HCT116 (cell line): ENCODE data around the gene PI4KA. TPM values are rescaled to one million over a fixed set of nuclear protein-coding genes. Genes with fewer than 3 reads are reported as not detected.

ENCODE experiments used
- ATAC-seq: fragments of 200-7000 bp; cut with Tn5 transposase; 2 replicates; pipeline ENCODE4 v1.9.1; 2020; ENCODE audit warnings: mild to moderate bottlenecking, moderate library complexity
- BruUV-seq: library from RNA; stranded (reverse); fragments of 400-500 nt; replicated peaks from 2 replicates; lab custom pipeline; 2021; lab: Mats Ljungman, UMichigan
- CTCF ChIA-PET: fragments of 300-600 bp; sonication (Branson Sonifier 250); formaldehyde crosslinking; loops from one replicate; lab custom pipeline; 2021; ENCODE audit warnings: antibody characterized with exemption; lab: Charles Lee
- POLR2A ChIA-PET: fragments of 300-600, 350-600 bp; sonication (Branson Sonifier 250); formaldehyde crosslinking; loops from one replicate; lab custom pipeline; 2021; ENCODE audit warnings: antibody characterized with exemption; lab: Charles Lee
- RAD21 ChIA-PET, 2 experiments: fragments of 300-600 bp; sonication (Branson Sonifier 250); formaldehyde crosslinking; loops; one replicate each; lab custom pipeline; 2023; ENCODE audit warnings: low total read pairs in 2 of 2; ENCODE audit not compliant: uncharacterized antibody in 2 of 2, unreplicated experiment in 2 of 2, low non-redundant PET in 1 of 2; lab: Charles Lee
- DNase-seq: peaks from one replicate; pipeline ENCODE4 v3.0.0-alpha.2; 2010; ENCODE audit warnings: low read depth, low spot score
- H2AFZ ChIP-seq: fragments of 200-600 bp; shearing (Covaris generic), sonication (generic); 2 replicates; pipeline ENCODE4 v1.6.1; 2017; ENCODE audit warnings: low read depth, mixed run types, mixed read lengths, antibody characterized with exemption, low read length; ENCODE audit not compliant: poor library complexity, severe bottlenecking
- H3K27ac ChIP-seq: 2 replicates; pipeline ENCODE4 v1.5.1; 2012; ENCODE audit warnings: low read depth, low read length
- H3K27me3 ChIP-seq: fragments of 200-600 bp; sonication (generic); 2 replicates; pipeline ENCODE4 v1.6.1; 2016; ENCODE audit warnings: mixed run types, low read length, mixed read lengths; ENCODE audit not compliant: insufficient read depth
- H3K36me3 ChIP-seq, 2 experiments: fragments of 200-500 bp in 1 of 2; fragments of 200-600 bp in 1 of 2; sonication (Bioruptor generic) in 1 of 2; sonication (generic) in 1 of 2; 2 replicates each; pipeline versions ENCODE4 v1.5.1 to v1.6.1; 2014 to 2016; ENCODE audit warnings: low read length in 2 of 2, inconsistent platforms in 1 of 2, mixed read lengths in 1 of 2, mixed run types in 1 of 2; ENCODE audit not compliant: insufficient read depth in 2 of 2, control insufficient read depth in 1 of 2
- H3K4me1 ChIP-seq, 2 experiments: fragments of 200-600 bp in 1 of 2; sonication (generic) in 1 of 2; 2 replicates each; pipeline versions ENCODE4 v1.5.1 to v1.6.1; 2012 to 2017; ENCODE audit warnings: low read length in 2 of 2, inconsistent platforms in 1 of 2, mild to moderate bottlenecking in 1 of 2, mixed read lengths in 1 of 2, mixed run types in 1 of 2, moderate library complexity in 1 of 2; ENCODE audit not compliant: insufficient read depth in 2 of 2, control insufficient read depth in 1 of 2
- H3K4me2 ChIP-seq: fragments of 200-600 bp; sonication (generic); 2 replicates; pipeline ENCODE4 v1.6.1; 2017; ENCODE audit warnings: mixed run types, low read length, mixed read lengths
- H3K4me3 ChIP-seq, 2 experiments: fragments of 200-600 bp in 1 of 2; sonication (generic) in 1 of 2; replicated peaks in 1 of 2; 2 replicates each; pipeline ENCODE4 v1.5.1; 2011 to 2016; ENCODE audit warnings: low read length in 2 of 2, control low read depth in 1 of 2, low read depth in 1 of 2, mild to moderate bottlenecking in 1 of 2, mixed read lengths in 1 of 2, mixed run types in 1 of 2
- H3K79me2 ChIP-seq: fragments of 200-600 bp; sonication (generic); 2 replicates; pipeline ENCODE4 v1.6.1; 2017; ENCODE audit warnings: mild to moderate bottlenecking, mixed run types, low read length, moderate library complexity, mixed read lengths; ENCODE audit not compliant: insufficient read depth
- H3K9ac ChIP-seq: fragments of 200-600 bp; sonication (generic); 2 replicates; pipeline ENCODE4 v1.6.1; 2016; ENCODE audit warnings: low read length, mixed read lengths
- H3K9me2 ChIP-seq: fragments of 200-600 bp; sonication (generic), shearing (Covaris generic); 2 replicates; pipeline ENCODE4 v1.6.1; 2017; ENCODE audit warnings: mixed run types, mild to moderate bottlenecking, moderate library complexity; ENCODE audit not compliant: insufficient read depth
- H3K9me3 ChIP-seq, 2 experiments: fragments of 200-500 bp in 1 of 2; fragments of 200-600 bp in 1 of 2; sonication (Bioruptor generic) in 1 of 2; sonication (generic) in 1 of 2; 2 replicates each; pipeline ENCODE4 v1.6.1; 2014 to 2017; ENCODE audit warnings: low read length in 2 of 2, mixed read lengths in 2 of 2, inconsistent platforms in 1 of 2, low read depth in 1 of 2, mild to moderate bottlenecking in 1 of 2, mixed run types in 1 of 2, moderate library complexity in 1 of 2; ENCODE audit not compliant: control insufficient read depth in 1 of 2, insufficient read depth in 1 of 2
- H4K20me1 ChIP-seq: fragments of 200-600 bp; sonication (generic), shearing (Covaris generic); 2 replicates; pipeline ENCODE4 v1.6.1; 2017; ENCODE audit warnings: mixed run types, mild to moderate bottlenecking, moderate library complexity; ENCODE audit not compliant: insufficient read depth
- EGR1 ChIP-seq: IDR thresholded peaks from 2 replicates; pipeline ENCODE4 v1.6.1; 2012; ENCODE audit warnings: low read depth
- MAX ChIP-seq: IDR thresholded peaks from 2 replicates; pipeline ENCODE4 v1.6.1; 2012
- POLR2AphosphoS5 ChIP-seq: IDR thresholded peaks from 2 replicates; pipeline ENCODE4 v1.6.1; 2011; ENCODE audit warnings: mild to moderate bottlenecking, low read depth, low read length, moderate library complexity
- RAD21 ChIP-seq: IDR thresholded peaks from 2 replicates; pipeline ENCODE4 v1.6.1; 2012; ENCODE audit warnings: low read depth, mild to moderate bottlenecking
- SP1 ChIP-seq: IDR thresholded peaks from 2 replicates; pipeline ENCODE4 v1.6.1; 2012; ENCODE audit warnings: low read depth
- SRF ChIP-seq: IDR thresholded peaks from 2 replicates; pipeline ENCODE4 v1.6.1; 2012; ENCODE audit warnings: low read depth
- TCF7L2 ChIP-seq: IDR thresholded peaks from 2 replicates; pipeline ENCODE4 v1.7.0; 2011; ENCODE audit warnings: borderline replicate concordance, inconsistent platforms; ENCODE audit not compliant: insufficient read depth, insufficient read length; ENCODE audit errors: extremely low read depth
- ZFX ChIP-seq: fragments of 450-650 bp; IDR thresholded peaks from 2 replicates; pipeline ENCODE4 v1.6.1; 2017
- intact Hi-C: fragments of 100-400 bp; cut with micrococcal nuclease; formaldehyde crosslinking; loops from 2 replicates; pipeline ENCODE4 v1.10.0; 2022
- total RNA-seq: library from RNA; stranded (reverse); gene quantifications from one replicate; pipeline ENCODE4 v1.2.1, GENCODE V29; 2021; ENCODE audit not compliant: unreplicated experiment
- TF ChIP-seq, protein P1 (sequence below), 3 experiments: fragments of 200-600 bp in 1 of 3; sonication (generic) in 1 of 3; IDR thresholded peaks in 2 of 3; conservative IDR thresholded peaks in 1 of 3; 2 replicates each; pipeline ENCODE4 v1.5.1; 2012 to 2017; ENCODE audit warnings: low read depth in 2 of 3, low read length in 2 of 3, antibody characterized with exemption in 1 of 3, borderline replicate concordance in 1 of 3, control low read depth in 1 of 3, mild to moderate bottlenecking in 1 of 3, mixed read lengths in 1 of 3, mixed run types in 1 of 3, moderate library complexity in 1 of 3; ENCODE audit not compliant: insufficient read depth in 1 of 3
- TF ChIP-seq, protein P2 (sequence below): IDR thresholded peaks from 2 replicates; pipeline ENCODE4 v1.6.1; 2011; ENCODE audit warnings: mild to moderate bottlenecking, low read length, moderate library complexity; ENCODE audit not compliant: insufficient replicate concordance; ENCODE audit errors: extremely low read depth

PI4KA gene
- total RNA-seq, 1 experiment from 2014 or later: 59.6 TPM

DNA sequence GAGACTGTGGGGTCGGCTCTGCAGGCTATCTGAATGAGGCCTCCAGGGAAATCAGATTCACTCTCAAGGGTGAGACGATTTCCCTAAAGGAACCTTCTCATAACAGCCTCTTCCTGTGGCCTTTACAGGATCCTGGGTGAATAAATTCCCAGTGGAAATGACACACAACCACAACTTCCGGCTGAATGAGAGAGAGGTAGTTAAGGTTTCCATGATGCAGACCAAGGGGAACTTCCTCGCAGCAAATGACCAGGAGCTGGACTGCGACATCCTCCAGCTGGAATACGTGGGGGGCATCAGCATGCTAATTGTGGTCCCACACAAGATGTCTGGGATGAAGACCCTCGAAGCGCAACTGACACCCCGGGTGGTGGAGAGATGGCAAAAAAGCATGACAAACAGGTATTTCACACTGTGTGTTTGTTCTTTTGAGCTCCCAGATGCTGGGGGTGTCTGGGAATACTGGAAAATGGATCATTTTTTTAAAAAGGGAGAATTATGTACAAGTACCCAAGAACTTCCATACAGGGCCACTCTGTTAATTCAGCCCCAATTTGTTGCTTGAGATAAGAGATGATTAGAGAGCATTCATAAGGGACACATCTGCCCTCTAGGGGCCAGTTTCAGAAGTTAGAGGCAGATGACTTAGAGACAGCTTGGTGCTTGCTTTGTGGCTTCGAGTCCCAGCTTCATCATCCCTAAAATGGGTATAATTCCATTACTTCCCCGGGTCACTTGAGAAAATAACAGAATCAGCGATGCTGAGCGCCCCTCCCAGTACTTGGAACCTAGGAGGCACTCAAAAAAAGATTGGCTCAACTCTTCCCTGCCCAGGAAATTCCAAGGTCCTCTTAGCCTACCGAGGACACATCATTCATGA, 74.5 kb downstream of the PI4KA start:
- Histone ChIP-seq H3K27ac (no peak overlapping the region), H3K4me1 (peaks cover 0 to 1% of the 10 kb centered on the region in 2 experiments; a peak in 1 of 4 replicates)
- no peak for TF ChIP-seq MAX
- TF ChIP-seq, protein P1, sequence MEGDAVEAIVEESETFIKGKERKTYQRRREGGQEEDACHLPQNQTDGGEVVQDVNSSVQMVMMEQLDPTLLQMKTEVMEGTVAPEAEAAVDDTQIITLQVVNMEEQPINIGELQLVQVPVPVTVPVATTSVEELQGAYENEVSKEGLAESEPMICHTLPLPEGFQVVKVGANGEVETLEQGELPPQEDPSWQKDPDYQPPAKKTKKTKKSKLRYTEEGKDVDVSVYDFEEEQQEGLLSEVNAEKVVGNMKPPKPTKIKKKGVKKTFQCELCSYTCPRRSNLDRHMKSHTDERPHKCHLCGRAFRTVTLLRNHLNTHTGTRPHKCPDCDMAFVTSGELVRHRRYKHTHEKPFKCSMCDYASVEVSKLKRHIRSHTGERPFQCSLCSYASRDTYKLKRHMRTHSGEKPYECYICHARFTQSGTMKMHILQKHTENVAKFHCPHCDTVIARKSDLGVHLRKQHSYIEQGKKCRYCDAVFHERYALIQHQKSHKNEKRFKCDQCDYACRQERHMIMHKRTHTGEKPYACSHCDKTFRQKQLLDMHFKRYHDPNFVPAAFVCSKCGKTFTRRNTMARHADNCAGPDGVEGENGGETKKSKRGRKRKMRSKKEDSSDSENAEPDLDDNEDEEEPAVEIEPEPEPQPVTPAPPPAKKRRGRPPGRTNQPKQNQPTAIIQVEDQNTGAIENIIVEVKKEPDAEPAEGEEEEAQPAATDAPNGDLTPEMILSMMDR (IDR thresholded peaks at IDR 0.05 in 2 of 3, conservative IDR thresholded peaks at IDR 0.05 in 1 of 3; ENCODE audit: borderline replicate concordance in 1 of 3, insufficient read depth in 1 of 3, low read depth in 2 of 3, low read length in 2 of 3): peak; percentile 51 to 84 (median 84); a peak in 5 of 6 replicates
- TF ChIP-seq RAD21: peak; percentile 61
- TF ChIP-seq, all 23 proteins: peak for 2
- ATAC-seq (peak; percentile 95), DNase-seq (peak; percentile 34)
- Histone ChIP-seq H3K79me2 (no peaks in the 10 kb centered on the region), H3K4me2 (no peak overlapping the region), H3K9me2 (no peaks in the 10 kb centered on the region), H4K20me1 (no peaks in the 10 kb centered on the region), H3K4me3 (no peak overlapping the region), H3K27me3 (no peaks in the 10 kb centered on the region), H3K9me3 (no peaks in the 10 kb centered on the region), H3K36me3 (peaks cover 0 to 3% of the 10 kb centered on the region in 2 experiments; a peak in 2 of 4 replicates), H2AFZ (no peak overlapping the region), H3K9ac (no peak overlapping the region)
- ChIA-PET CTCF (interaction anchor here (0.6 to 2.2 kb wide), 6 partner anchors 8 to 41 kb away, joined by 3 to 8 read pairs (median 4); no protein-coding TSS in a partner anchor), RAD21 (no interaction called here), POLR2A (no interaction called here)
- BruUV-seq: no TSS peak
- intact Hi-C loops: loop anchor here (1.0 to 2.0 kb wide), 2 partner anchors 25 to 178 kb away; no protein-coding TSS in a partner anchor

- no TSS peak for BruUV-seq
- no peaks in the 10 kb centered on the region for H3K9me3 ChIP-seq
- H3K4me2 ChIP-seq: no peak overlapping the region
- H3K4me1 ChIP-seq: peaks cover 7 to 9% of the 10 kb centered on the region in 2 experiments
- no peak for ATAC-seq
- H3K27me3 ChIP-seq: no peaks in the 10 kb centered on the region
- H3K9me2 ChIP-seq: no peaks in the 10 kb centered on the region
- no peaks in the 10 kb centered on the region; a peak in 2 of 4 replicates for H3K36me3 ChIP-seq
- H4K20me1 ChIP-seq: no peaks in the 10 kb centered on the region
- ChIA-PET POLR2A (no interaction called here), RAD21 (no interaction called here), CTCF (interaction anchor here (0.6 to 2.2 kb wide), 5 partner anchors 10 to 80 kb away, joined by 3 to 8 read pairs (median 5); no protein-coding TSS in a partner anchor)
- no peak overlapping the region for H3K4me3 ChIP-seq
- H3K9ac ChIP-seq: no peak overlapping the region
- H3K27ac ChIP-seq: no peak overlapping the region
- H2AFZ ChIP-seq: no peak overlapping the region
- no peaks in the 10 kb centered on the region for H3K79me2 ChIP-seq
- intact Hi-C loops: no loop called here
- no peak for DNase-seq
- TF ChIP-seq SRF (no peak), SP1 (no peak), TCF7L2 (no peak), ZFX (no peak), EGR1 (no peak), POLR2AphosphoS5 (no peak)
- TF ChIP-seq, protein P1 (IDR thresholded peaks at IDR 0.05 in 2 of 3, conservative IDR thresholded peaks at IDR 0.05 in 1 of 3; ENCODE audit: borderline replicate concordance in 1 of 3, insufficient read depth in 1 of 3, low read depth in 2 of 3, low read length in 2 of 3): no peak
- TF ChIP-seq, protein P2, sequence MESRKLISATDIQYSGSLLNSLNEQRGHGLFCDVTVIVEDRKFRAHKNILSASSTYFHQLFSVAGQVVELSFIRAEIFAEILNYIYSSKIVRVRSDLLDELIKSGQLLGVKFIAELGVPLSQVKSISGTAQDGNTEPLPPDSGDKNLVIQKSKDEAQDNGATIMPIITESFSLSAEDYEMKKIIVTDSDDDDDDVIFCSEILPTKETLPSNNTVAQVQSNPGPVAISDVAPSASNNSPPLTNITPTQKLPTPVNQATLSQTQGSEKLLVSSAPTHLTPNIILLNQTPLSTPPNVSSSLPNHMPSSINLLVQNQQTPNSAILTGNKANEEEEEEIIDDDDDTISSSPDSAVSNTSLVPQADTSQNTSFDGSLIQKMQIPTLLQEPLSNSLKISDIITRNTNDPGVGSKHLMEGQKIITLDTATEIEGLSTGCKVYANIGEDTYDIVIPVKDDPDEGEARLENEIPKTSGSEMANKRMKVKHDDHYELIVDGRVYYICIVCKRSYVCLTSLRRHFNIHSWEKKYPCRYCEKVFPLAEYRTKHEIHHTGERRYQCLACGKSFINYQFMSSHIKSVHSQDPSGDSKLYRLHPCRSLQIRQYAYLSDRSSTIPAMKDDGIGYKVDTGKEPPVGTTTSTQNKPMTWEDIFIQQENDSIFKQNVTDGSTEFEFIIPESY: no peak
These were observed 75.3 kb downstream of the PI4KA start for GRCh38 chr22:20783300-20783673.
